Bronchial epithelial cell (primary cell): Measurements from ENCODE around the gene ITGA2B. TPM values are rescaled to one million over a fixed set of nuclear protein-coding genes. Genes with fewer than 3 reads are reported as not detected.
"Not testable (repeated sequence)": the region's sequence is repeated elsewhere in the genome, so short reads cannot be mapped to it uniquely, and the experiment has no call there.

Source experiments
- DNase-seq: peaks from one replicate; pipeline ENCODE4 v3.0.0-alpha.2; 2010; ENCODE audit warnings: low read depth
- FAIRE-seq: peaks from 2 replicates; lab custom pipeline; 2011; peaks lifted over from hg19 to GRCh38; lab: Jason Lieb, UNC
- H3K27me3 ChIP-seq: 2 replicates; pipeline ENCODE4 v1.5.1; 2011; ENCODE audit warnings: low read length; ENCODE audit not compliant: control insufficient read depth, insufficient read depth
- H3K36me3 ChIP-seq: 2 replicates; pipeline ENCODE4 v1.5.1; 2011; ENCODE audit warnings: low read length; ENCODE audit not compliant: control insufficient read depth, insufficient read depth
- H3K4me3 ChIP-seq: 2 replicates; pipeline ENCODE4 v1.5.1; 2011; ENCODE audit warnings: mild to moderate bottlenecking, low read depth, low read length, control low read depth
- CTCF ChIP-seq: IDR thresholded peaks from 2 replicates; pipeline ENCODE4 v1.5.1; 2011; ENCODE audit warnings: mild to moderate bottlenecking, moderate library complexity, low read length, control low read depth, inconsistent platforms; ENCODE audit not compliant: insufficient read depth, severe bottlenecking
- total RNA-seq: library from RNA; depleted of rRNA; stranded (reverse); fragments of >200 nt; gene quantifications from 2 replicates; pipeline ENCODE4 v1.2.1, GENCODE V29; 2014

The ITGA2B gene
- total RNA-seq, 1 donor from 2014 or later = not detected

GRCh38 chr17:44348988-44349364 lies 40.5 kb downstream of the ITGA2B start:
- Histone ChIP-seq H3K27me3 (no peaks in the 10 kb centered on the region), H3K36me3 (peaks cover 33% of the 10 kb centered on the region), H3K4me3 (no peak overlapping the region)
- FAIRE-seq = no peak
- DNase-seq = no peak
- TF ChIP-seq CTCF = no peak

GRCh38 chr17:44348234-44348987 lies 41.0 kb downstream of the ITGA2B start:
- DNase-seq (peak; percentile 97), FAIRE-seq (no peak)
- Histone ChIP-seq H3K36me3 (peaks cover 33% of the 10 kb centered on the region), H3K27me3 (no peaks in the 10 kb centered on the region), H3K4me3 (no peak overlapping the region)
- TF ChIP-seq CTCF = no peak

- peaks cover 29% of the 10 kb centered on the region for H3K36me3 ChIP-seq
- DNase-seq, FAIRE-seq, H3K4me3 ChIP-seq, H3K27me3 ChIP-seq: not testable (repeated sequence)
These were observed 42.0 kb downstream of the ITGA2B start for GRCh38 chr17:44347206-44348055.

GRCh38 chr17:44346064-44346844 lies 43.2 kb downstream of the ITGA2B start:
- no peaks in the 10 kb centered on the region for H3K27me3 ChIP-seq
- peak overlapping the region; percentile 77 for H3K4me3 ChIP-seq
- no peak for TF ChIP-seq CTCF
- FAIRE-seq (peak; percentile 18), DNase-seq (no peak)
- peaks cover 18% of the 10 kb centered on the region for H3K36me3 ChIP-seq

- H3K27me3 ChIP-seq = no peaks in the 10 kb centered on the region
- FAIRE-seq = no peak
- H3K36me3 ChIP-seq = peaks cover 11% of the 10 kb centered on the region
- peak; percentile 69 for DNase-seq
- H3K4me3 ChIP-seq = peak overlapping the region; percentile 77
- TF ChIP-seq CTCF = peak; percentile 56
These were observed 43.9 kb downstream of the ITGA2B start for GRCh38 chr17:44345454-44346026.
